ENCODE data around the gene VPS13D. TPM values are rescaled to one million over a fixed set of nuclear protein-coding genes. Genes with fewer than 3 reads are reported as not detected.

VPS13D gene
- total and polyA plus RNA-seq, 2 of the 4 experiments (the other 2 are of a cell fraction): 9.0 to 16.3 TPM

DNA sequence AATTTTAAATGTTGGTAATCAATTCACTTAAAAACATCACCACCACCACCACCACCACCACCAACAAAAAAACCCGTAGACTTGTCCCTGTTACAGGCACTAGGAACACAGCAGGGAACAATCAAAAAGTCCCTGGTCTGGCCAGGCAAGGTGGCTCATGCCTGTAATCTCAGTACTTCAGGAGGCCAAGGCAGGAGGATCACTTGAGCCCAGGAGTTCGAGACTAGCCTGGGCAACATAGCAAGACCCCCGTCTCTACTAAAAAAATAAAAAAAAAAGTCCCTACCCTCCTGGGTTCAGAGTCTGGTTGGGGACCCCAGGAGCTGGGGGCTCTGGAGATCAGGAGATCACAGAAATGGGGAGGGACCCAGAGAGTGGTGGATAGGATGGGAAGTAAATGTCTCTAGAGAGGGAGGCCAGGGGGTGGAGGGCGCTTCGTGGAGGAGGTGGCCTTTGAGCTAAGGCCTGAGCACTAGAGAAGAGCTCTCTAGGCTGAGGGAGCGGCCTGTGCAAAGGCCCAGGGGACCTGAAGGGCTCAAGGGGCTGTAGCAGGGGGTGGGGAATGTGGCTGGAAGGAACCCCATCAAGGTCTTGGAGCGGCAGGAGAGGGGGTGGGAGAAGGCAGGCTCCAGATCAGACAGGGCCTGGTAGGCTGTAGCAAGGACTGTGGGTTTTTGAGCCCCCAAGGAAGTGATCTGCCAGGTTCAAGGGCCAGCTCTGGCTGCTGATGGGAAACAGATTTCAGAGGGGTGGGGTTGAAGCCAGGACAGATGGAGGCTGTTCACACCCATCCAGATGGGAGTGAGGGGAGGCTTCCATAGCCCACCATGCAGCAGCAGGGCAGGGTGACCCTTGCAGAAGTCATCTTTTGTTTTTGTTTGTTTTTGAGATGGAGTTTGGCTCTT, 24.8 kb upstream of the VPS13D start:
- Histone ChIP-seq H4K20me1 (ENCODE audit: insufficient read depth, low read length) (no peaks in the 10 kb centered on the region), H4K8ac (ENCODE audit: low read depth in 2 of 2, low read length in 2 of 2) (no peak overlapping the region), H3K36me3 (ENCODE audit: control insufficient read depth, insufficient read depth, low read length) (peaks cover 19% of the 10 kb centered on the region), H2BK15ac (ENCODE audit: low read depth, low read length) (no peak overlapping the region), H4K91ac (ENCODE audit: insufficient read depth, low read depth, low read length) (no peak overlapping the region), H3K9ac (ENCODE audit: low read depth, low read length) (no peak overlapping the region), H3K4me3 (ENCODE audit: insufficient read depth, low read depth, low read length) (no peak overlapping the region), H2AK9ac (replicated peaks; ENCODE audit: low read depth, low read length, poor library complexity) (peak overlapping the region; percentile 92), H2BK5ac (ENCODE audit: low read depth, low read length, poor library complexity, severe bottlenecking) (no peak overlapping the region), H3K23ac (ENCODE audit: low read depth, low read length) (no peak overlapping the region), H2AFZ (replicated peaks; ENCODE audit: low read length, poor library complexity) (no peak overlapping the region), H3K27me3 (ENCODE audit: control insufficient read depth, insufficient read depth, low read length) (no peaks in the 10 kb centered on the region), H2BK20ac (ENCODE audit: low read depth, low read length) (no peak overlapping the region), H3K9me3 (ENCODE audit: control insufficient read depth, insufficient read depth, low read length) (no peaks in the 10 kb centered on the region), H3K27ac (ENCODE audit: insufficient read depth, low read length) (no peak overlapping the region), H3K14ac (replicated peaks; ENCODE audit: low read depth, low read length) (no peak overlapping the region), H3K4me1 (ENCODE audit: control insufficient read depth, insufficient read depth, low read length) (no peaks in the 10 kb centered on the region; the same call in 1 of the 2 replicates), H4K5ac (ENCODE audit: low read depth, low read length) (no peak overlapping the region), H2BK120ac (ENCODE audit: low read depth, low read length) (no peak overlapping the region), H3K4ac (ENCODE audit: low read depth, low read length) (no peak overlapping the region), H3K18ac (ENCODE audit: low read depth, low read length) (no peak overlapping the region), H2AK5ac (ENCODE audit: low read depth, low read length) (no peak overlapping the region), H3K56ac (ENCODE audit: extremely low read depth, insufficient read depth, low read length) (no peak overlapping the region), H3K4me2 (ENCODE audit: low read depth, low read length) (no peak overlapping the region), H3K9me1 (ENCODE audit: insufficient read depth, low read length) (no peaks in the 10 kb centered on the region), H3K79me1 (ENCODE audit: low read depth in 1 of 2, low read length in 2 of 2) (no peaks in the 10 kb centered on the region)
- no TSS peak for BruUV-seq (replicated peaks)
- dilution Hi-C loops (cut with HindIII; ENCODE audit: low sequenced_read_pairs, unreplicated experiment) (no loop called here), in situ Hi-C loops (cut with MboI; ENCODE audit: low sequenced_read_pairs) (loop anchor here (5.0 kb wide), 1 partner anchor 78 kb away; no protein-coding TSS in a partner anchor), intact Hi-C loops (cut with micrococcal nuclease) (loop anchor here (5.0 kb wide), 1 partner anchor 188 kb away; the partner anchor contains the start of gene MIIP)
- ATAC-seq (ENCODE audit: low read depth) (no peak), DNase-seq (no peak)
- CTCF ChIA-PET: interaction anchor here (4.4 kb wide), 1 partner anchor 81 kb away, joined by 27 read pairs; no protein-coding TSS in a partner anchor
- TF ChIP-seq BHLHE40 (IDR thresholded peaks at IDR 0.05; ENCODE audit: low read depth, low read length): no peak
- no peak for TF ChIP-seq POLR2A (IDR thresholded peaks at IDR 0.05; ENCODE audit: low read depth, low read length)
- TF ChIP-seq, protein P1, sequence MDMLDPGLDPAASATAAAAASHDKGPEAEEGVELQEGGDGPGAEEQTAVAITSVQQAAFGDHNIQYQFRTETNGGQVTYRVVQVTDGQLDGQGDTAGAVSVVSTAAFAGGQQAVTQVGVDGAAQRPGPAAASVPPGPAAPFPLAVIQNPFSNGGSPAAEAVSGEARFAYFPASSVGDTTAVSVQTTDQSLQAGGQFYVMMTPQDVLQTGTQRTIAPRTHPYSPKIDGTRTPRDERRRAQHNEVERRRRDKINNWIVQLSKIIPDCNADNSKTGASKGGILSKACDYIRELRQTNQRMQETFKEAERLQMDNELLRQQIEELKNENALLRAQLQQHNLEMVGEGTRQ (IDR thresholded peaks at IDR 0.05; ENCODE audit: low read depth, low read length): no peak
- no peak for TF ChIP-seq MAFK (IDR thresholded peaks at IDR 0.05; ENCODE audit: low read depth, low read length)
- no peak for TF ChIP-seq CEBPB (IDR thresholded peaks at IDR 0.05; ENCODE audit: low read depth, low read length)
- TF ChIP-seq RCOR1 (IDR thresholded peaks at IDR 0.05; ENCODE audit: insufficient replicate concordance, low read length): no peak
- no peak for TF ChIP-seq FOS (IDR thresholded peaks at IDR 0.05; ENCODE audit: low read depth, low read length)
- TF ChIP-seq RFX5 (IDR thresholded peaks at IDR 0.05; ENCODE audit: low read depth, low read length): no peak
- TF ChIP-seq, protein P2, sequence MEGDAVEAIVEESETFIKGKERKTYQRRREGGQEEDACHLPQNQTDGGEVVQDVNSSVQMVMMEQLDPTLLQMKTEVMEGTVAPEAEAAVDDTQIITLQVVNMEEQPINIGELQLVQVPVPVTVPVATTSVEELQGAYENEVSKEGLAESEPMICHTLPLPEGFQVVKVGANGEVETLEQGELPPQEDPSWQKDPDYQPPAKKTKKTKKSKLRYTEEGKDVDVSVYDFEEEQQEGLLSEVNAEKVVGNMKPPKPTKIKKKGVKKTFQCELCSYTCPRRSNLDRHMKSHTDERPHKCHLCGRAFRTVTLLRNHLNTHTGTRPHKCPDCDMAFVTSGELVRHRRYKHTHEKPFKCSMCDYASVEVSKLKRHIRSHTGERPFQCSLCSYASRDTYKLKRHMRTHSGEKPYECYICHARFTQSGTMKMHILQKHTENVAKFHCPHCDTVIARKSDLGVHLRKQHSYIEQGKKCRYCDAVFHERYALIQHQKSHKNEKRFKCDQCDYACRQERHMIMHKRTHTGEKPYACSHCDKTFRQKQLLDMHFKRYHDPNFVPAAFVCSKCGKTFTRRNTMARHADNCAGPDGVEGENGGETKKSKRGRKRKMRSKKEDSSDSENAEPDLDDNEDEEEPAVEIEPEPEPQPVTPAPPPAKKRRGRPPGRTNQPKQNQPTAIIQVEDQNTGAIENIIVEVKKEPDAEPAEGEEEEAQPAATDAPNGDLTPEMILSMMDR (conservative IDR thresholded peaks at IDR 0.05; ENCODE audit: low read depth, low read length): no peak
- no peak for TF ChIP-seq CHD1 (IDR thresholded peaks at IDR 0.05; ENCODE audit: low read depth, low read length)
- TF ChIP-seq NFE2L2 (IDR thresholded peaks at IDR 0.05; ENCODE audit: low read depth, low read length): no peak
- no peak for TF ChIP-seq SMC3 (IDR thresholded peaks at IDR 0.05; ENCODE audit: low read depth, low read length)
- TF ChIP-seq, protein P3, sequence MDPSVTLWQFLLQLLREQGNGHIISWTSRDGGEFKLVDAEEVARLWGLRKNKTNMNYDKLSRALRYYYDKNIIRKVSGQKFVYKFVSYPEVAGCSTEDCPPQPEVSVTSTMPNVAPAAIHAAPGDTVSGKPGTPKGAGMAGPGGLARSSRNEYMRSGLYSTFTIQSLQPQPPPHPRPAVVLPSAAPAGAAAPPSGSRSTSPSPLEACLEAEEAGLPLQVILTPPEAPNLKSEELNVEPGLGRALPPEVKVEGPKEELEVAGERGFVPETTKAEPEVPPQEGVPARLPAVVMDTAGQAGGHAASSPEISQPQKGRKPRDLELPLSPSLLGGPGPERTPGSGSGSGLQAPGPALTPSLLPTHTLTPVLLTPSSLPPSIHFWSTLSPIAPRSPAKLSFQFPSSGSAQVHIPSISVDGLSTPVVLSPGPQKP (IDR thresholded peaks at IDR 0.05; ENCODE audit: borderline replicate concordance, low read depth, low read length): no peak
- no CpG with 5 or more reads among the region's 7 CpGs for WGBS, 2 experiments (ENCODE audit: extremely low coverage in 2 of 2, insufficient read length in 1 of 2)
- POLR2A ChIA-PET (ENCODE audit: unreplicated experiment): no interaction called here
